K562 (cell line): ENCODE data around the gene IFNGR2. TPM values are rescaled to one million over a fixed set of nuclear protein-coding genes. Genes with fewer than 3 reads are reported as not detected.
A peak's percentile ranks its signal among the peaks of the same experiment; 100 is the strongest.

ENCODE experiments used
- CBX2 ChIP-seq: fragments of 200-600 bp; sonication (generic); IDR thresholded peaks from one replicate; pipeline ENCODE4 v1.6.1; 2012; ENCODE audit warnings: mild to moderate bottlenecking, low read length, inconsistent platforms; ENCODE audit not compliant: insufficient read depth, poor library complexity, severe bottlenecking
- CHAMP1 ChIP-seq: fragments of 450-650 bp; IDR thresholded peaks from 2 replicates; pipeline ENCODE4 v1.6.1; 2016; ENCODE audit warnings: mild to moderate bottlenecking
- CREB3L1 ChIP-seq: fragments of 450-650 bp; IDR thresholded peaks from 2 replicates; pipeline ENCODE4 v1.6.1; 2014; ENCODE audit warnings: low read depth, mild to moderate bottlenecking, moderate library complexity, borderline replicate concordance
- DMBX1 ChIP-seq: fragments of 250-450 bp; sonication (Bioruptor Pico); IDR thresholded peaks from 2 replicates; pipeline ENCODE4 v1.8.0; 2022; ENCODE audit warnings: inconsistent platforms, mild to moderate bottlenecking, moderate library complexity, borderline replicate concordance
- ERF ChIP-seq: fragments of 450-650 bp; formaldehyde crosslinking; IDR thresholded peaks from 2 replicates; pipeline ENCODE4 v1.4.0; 2020; ENCODE audit warnings: mild to moderate bottlenecking, mixed read lengths
- GMEB1 ChIP-seq: fragments of 250-450 bp; sonication (Bioruptor Pico); IDR thresholded peaks from 2 replicates; pipeline ENCODE4 v1.4.0; 2020; ENCODE audit warnings: mild to moderate bottlenecking
- HDAC1 ChIP-seq, 2 experiments: fragments of 450-650 bp; IDR thresholded peaks; 2 replicates each; pipeline ENCODE4 v1.6.1; 2016 to 2017; ENCODE audit warnings: inconsistent platforms in 1 of 2, mild to moderate bottlenecking in 1 of 2, moderate library complexity in 1 of 2
- MAX ChIP-seq: sonication (generic); formaldehyde crosslinking; IDR thresholded peaks from 2 replicates; pipeline ENCODE4 v1.9.0; 2022; ENCODE audit warnings: mild to moderate bottlenecking, missing genetic modification reagents
- NFATC3 ChIP-seq: fragments of 450-650 bp; IDR thresholded peaks from 2 replicates; pipeline ENCODE4 v1.6.1; 2017; ENCODE audit warnings: mild to moderate bottlenecking
- NFIX ChIP-seq: fragments of 250-450 bp; sonication (Bioruptor Pico); IDR thresholded peaks from 2 replicates; pipeline ENCODE4 v1.4.0; 2020; ENCODE audit warnings: low read depth, mild to moderate bottlenecking, moderate library complexity
- NR4A1 ChIP-seq, 2 experiments: fragments of 250-450 bp in 1 of 2; fragments of 450-650 bp in 1 of 2; sonication (Bioruptor Pico) in 1 of 2; IDR thresholded peaks; 2 replicates each; pipeline versions ENCODE4 v1.4.0 to v1.6.1; 2016 to 2020; ENCODE audit warnings: mild to moderate bottlenecking in 2 of 2, missing compliant biosample characterization in 1 of 2, missing genetic modification characterization in 1 of 2, moderate library complexity in 1 of 2
- SREBF1 ChIP-seq: fragments of 150-350 bp; IDR thresholded peaks from 2 replicates; pipeline ENCODE4 v1.6.1; 2014; ENCODE audit warnings: antibody characterized with exemption, low read depth, low read length, borderline replicate concordance
- XRCC5 ChIP-seq: fragments of 200-400 bp; formaldehyde crosslinking; IDR thresholded peaks from 2 replicates; pipeline ENCODE4 v1.6.1; 2017; ENCODE audit warnings: low read depth, mild to moderate bottlenecking, low read length
- ZBTB7A ChIP-seq: IDR thresholded peaks from 2 replicates; pipeline ENCODE4 v1.6.1; 2011; ENCODE audit warnings: low read depth, mild to moderate bottlenecking, low read length, moderate library complexity, borderline replicate concordance; ENCODE audit not compliant: control insufficient read depth
- ZNF384 ChIP-seq: IDR thresholded peaks from 2 replicates; pipeline ENCODE4 v1.6.1; 2012; ENCODE audit warnings: low read depth, low read length, improper control_type of control experiment
- ZNF740 ChIP-seq, 3 experiments: fragments of 200-800 bp in 1 of 3; sonication (Bioruptor generic) in 1 of 3; sonication (generic) in 1 of 3; formaldehyde crosslinking in 1 of 3; IDR thresholded peaks; 2 replicates each; pipeline versions ENCODE4 v1.6.1 to v1.8.0; 2016 to 2022; ENCODE audit warnings: mild to moderate bottlenecking in 2 of 3, missing compliant biosample characterization in 2 of 3, missing genetic modification characterization in 2 of 3, missing genetic modification reagents in 1 of 3
- ZNF79 ChIP-seq: fragments of 250-450 bp; sonication (Bioruptor Pico); IDR thresholded peaks from 2 replicates; pipeline ENCODE4 v1.4.0; 2020; ENCODE audit warnings: low read depth, mild to moderate bottlenecking, moderate library complexity
- polyA plus RNA-seq, 8 experiments: library from polyadenylated mRNA; depleted of rRNA in 4 of 8; stranded (reverse) in 5 of 8; unstranded in 3 of 8; fragments of >200 nt; fragmentation: Nextera tagmentation in 2 of 8; fragmentation: Illumina TruSeq in 1 of 8; extraction: Ambion mirVana in 2 of 8; extraction: Trizol in 1 of 8; gene quantifications; 2 replicates each; pipeline versions ENCODE4 v1.2.1 to v1.2.3, GENCODE V29; 2011 to 2014; ENCODE audit warnings: inconsistent platforms in 1 of 8, missing spikeins in 1 of 8
- total RNA-seq, 7 experiments: library from RNA; depleted of rRNA in 6 of 7; stranded (reverse); fragments of >200 nt in 6 of 7; fragmentation: Illumina TruSeq in 2 of 7; extraction: Trizol in 2 of 7; gene quantifications; 2 replicates each; pipeline versions ENCODE4 v1.2.1 to v1.2.3, GENCODE V29; 2011 to 2021; ENCODE audit warnings: low replicate concordance in 1 of 7

The IFNGR2 gene
- total and polyA plus RNA-seq, 9 of the 15 experiments (the other 6 are each of a cell fraction or from before 2014, with no cell fraction given) = 6.7 to 58.0 (median 28.5) TPM

GRCh38 chr21:33383056-33383888, 19.9 kb upstream of the IFNGR2 start (continued):
- TF ChIP-seq CREB3L1 = peak; percentile 36; the same call in 1 of the 2 replicates
- no peak for TF ChIP-seq ZNF740 (CRISPR knock-in tag; IDR thresholded peaks at IDR 0.05)
- no peak for TF ChIP-seq ZNF740 (tag; IDR thresholded peaks at IDR 0.05)
- 0 out of 2 replicates have a peak, but pooled peaks have one; percentile 35 for TF ChIP-seq XRCC5
- TF ChIP-seq ERF (CRISPR knock-in tag) = no peak
- no peak for TF ChIP-seq CHAMP1
- no peak for TF ChIP-seq GMEB1 (CRISPR knock-in tag)
- no peak for TF ChIP-seq NFATC3
- TF ChIP-seq SREBF1 = no peak
- TF ChIP-seq NFIX = no peak
- TF ChIP-seq DMBX1 (CRISPR knock-in tag) = peak; percentile 67; the same call in 1 of the 2 replicates
- TF ChIP-seq NR4A1 (CRISPR knock-in tag; IDR thresholded peaks at IDR 0.05) = no peak
- peak; percentile 70 for TF ChIP-seq NR4A1 (tag; IDR thresholded peaks at IDR 0.05)
- peak in 1 of 2 experiments; percentile 31; a peak in 1 of 4 replicates for TF ChIP-seq HDAC1 (IDR thresholded peaks at IDR 0.05)
- TF ChIP-seq ZBTB7A = 0 out of 2 replicates have a peak, but pooled peaks have one; percentile 7
- no peak for TF ChIP-seq CBX2
- no peak for TF ChIP-seq ZNF79
- peak; percentile 89 for TF ChIP-seq MAX
- TF ChIP-seq ZNF384 = no peak
